GM12864 (cell line): ENCODE results near the gene LMTK3.

Source experiments
- DNase-seq: peaks from one replicate; pipeline ENCODE4 v3.0.0-alpha.2; 2011; ENCODE audit warnings: low read depth
- H3K4me3 ChIP-seq: 2 replicates; pipeline ENCODE4 v1.5.1; 2011; ENCODE audit warnings: mild to moderate bottlenecking, low read depth, low read length, control low read depth
- TF ChIP-seq, protein P1 (sequence below): IDR thresholded peaks from 2 replicates; pipeline ENCODE4 v1.5.1; 2011; ENCODE audit warnings: low read depth, mild to moderate bottlenecking, moderate library complexity, low read length, control low read depth, inconsistent platforms; ENCODE audit errors: missing control alignments

The LMTK3 gene

DNA sequence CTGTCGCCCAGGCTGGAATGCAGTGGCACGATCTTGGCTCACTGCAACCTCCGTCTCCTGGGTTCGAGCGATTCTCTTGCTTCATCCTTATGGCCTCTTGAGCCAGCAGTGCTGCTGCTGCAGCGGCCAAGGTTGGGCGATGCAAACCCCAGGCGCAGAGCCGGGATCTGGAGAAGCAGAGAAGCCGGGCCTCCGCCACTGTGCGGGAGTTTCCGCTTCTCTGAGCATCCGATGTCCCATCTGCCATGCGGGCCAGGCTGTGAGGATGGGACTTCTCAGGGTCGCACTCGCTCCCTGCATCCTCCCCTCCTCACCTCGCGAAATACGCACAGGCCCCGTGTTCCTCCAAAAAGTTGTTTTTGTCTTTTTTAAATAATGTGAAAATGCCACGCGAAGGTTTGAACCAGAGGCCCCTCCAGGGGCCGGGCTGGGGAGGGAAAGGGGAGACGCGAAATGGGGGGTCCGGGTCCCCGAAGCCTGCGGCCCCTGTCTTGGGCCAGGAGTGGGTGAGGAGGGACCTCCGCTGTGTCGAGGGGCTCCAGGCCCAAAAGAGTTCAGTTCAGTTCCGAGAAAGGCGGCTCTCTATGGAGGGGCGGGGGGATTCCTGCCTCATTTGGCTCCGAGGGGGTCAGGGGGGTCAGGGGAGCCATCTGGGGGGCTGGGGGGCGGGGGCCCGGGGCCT lies 26.6 kb downstream of the LMTK3 start:
- no peak for DNase-seq
- H3K4me3 ChIP-seq = no peak overlapping the region
- TF ChIP-seq, protein P1, sequence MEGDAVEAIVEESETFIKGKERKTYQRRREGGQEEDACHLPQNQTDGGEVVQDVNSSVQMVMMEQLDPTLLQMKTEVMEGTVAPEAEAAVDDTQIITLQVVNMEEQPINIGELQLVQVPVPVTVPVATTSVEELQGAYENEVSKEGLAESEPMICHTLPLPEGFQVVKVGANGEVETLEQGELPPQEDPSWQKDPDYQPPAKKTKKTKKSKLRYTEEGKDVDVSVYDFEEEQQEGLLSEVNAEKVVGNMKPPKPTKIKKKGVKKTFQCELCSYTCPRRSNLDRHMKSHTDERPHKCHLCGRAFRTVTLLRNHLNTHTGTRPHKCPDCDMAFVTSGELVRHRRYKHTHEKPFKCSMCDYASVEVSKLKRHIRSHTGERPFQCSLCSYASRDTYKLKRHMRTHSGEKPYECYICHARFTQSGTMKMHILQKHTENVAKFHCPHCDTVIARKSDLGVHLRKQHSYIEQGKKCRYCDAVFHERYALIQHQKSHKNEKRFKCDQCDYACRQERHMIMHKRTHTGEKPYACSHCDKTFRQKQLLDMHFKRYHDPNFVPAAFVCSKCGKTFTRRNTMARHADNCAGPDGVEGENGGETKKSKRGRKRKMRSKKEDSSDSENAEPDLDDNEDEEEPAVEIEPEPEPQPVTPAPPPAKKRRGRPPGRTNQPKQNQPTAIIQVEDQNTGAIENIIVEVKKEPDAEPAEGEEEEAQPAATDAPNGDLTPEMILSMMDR = no peak

DNA sequence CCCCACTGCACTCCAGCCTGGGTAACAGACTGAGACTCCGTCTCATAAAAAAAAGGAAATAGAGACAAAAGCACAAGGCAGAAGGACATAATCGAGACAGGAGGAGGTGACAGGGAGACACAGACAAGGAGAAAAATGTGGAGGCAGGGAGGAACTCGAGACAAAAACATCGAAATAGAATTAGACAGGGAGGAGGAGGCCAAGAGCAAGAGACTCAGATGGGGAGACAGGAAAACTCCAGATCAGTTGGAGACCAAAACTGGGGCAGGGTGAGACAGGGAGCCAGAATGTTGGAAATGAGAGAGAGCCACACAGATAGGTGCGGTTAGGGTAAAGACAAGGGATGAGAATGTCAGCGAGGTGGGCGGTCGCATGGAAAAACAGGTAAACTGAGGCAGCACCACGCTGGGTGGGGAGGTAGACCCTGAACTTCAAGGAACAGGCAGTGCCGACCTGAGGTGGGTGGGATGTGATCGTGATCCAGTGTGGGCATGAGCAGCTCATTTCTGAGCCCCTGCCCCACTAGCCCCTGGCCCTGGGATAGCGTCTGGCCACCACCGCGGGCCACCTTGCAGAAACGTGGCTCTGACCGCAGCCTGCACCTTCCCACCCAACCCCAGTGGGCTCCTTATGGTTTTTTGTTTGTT lies 27.3 kb downstream of the LMTK3 start:
- TF ChIP-seq, protein P1 = no peak
- no peak overlapping the region for H3K4me3 ChIP-seq

DNA sequence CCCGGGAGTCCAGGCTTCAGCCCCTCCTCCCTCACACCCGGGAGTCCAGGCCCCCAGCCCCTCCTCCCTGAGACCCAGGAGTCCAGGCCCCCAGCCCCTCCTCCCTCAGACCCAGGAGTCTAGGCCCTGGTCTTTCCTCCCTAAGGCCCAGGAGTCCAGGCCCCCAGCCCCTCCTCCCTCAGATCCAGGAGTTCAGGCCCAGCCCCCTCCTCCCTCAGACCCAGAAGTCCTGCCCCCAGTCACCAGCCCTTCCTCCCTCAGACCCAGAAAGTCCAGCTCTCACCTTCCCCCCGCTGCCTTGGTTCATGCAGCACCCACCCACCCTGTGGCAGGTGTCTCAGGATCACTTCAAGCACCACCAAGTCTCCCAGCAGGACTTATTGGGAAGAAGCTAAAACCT lies 28.3 kb downstream of the LMTK3 start:
- H3K4me3 ChIP-seq = no peak overlapping the region
- DNase-seq = no peak
- TF ChIP-seq, protein P1 = no peak

More for the DNA sequence above, 27.3 kb downstream of the LMTK3 start:
- DNase-seq = no peak

DNA sequence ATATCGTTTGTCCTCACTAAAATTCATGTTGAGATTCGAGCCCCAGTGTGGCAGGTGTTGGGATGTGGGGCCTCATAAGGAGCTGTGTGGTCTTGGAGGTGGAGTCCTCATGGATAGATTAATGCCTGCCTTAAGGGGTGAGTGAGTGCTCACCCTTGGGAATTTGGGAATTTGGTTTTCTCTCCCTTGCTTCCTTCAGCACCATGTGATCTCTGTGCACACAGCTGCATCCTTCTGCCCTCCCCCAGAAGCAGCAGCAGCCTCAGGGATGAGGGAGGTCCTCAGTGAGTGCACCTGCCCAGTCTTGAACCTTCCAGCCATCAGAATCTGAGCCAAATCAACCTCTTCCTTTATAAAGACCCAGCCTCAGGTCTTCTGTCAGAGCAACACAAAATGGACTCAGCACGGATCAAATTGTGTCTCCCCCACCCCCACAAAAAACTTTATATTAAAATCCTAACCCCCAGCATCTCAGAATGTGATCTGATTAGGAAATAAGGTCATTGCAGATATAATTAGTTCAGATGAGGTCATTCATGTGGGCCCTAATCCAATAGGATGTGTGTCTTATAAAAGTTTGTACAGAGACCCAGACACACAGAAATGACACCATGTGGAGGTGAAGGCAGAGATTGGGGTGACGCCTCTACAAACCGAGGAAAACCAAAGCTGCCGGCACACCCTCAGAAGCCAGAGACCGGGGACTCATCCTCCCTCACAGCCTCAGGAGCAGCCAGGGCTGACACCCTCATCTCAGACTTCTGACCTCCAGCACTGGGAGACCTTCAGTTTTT lies 29.6 kb downstream of the LMTK3 start:
- H3K4me3 ChIP-seq = no peak overlapping the region
- TF ChIP-seq, protein P1 = no peak
- no peak for DNase-seq

DNA sequence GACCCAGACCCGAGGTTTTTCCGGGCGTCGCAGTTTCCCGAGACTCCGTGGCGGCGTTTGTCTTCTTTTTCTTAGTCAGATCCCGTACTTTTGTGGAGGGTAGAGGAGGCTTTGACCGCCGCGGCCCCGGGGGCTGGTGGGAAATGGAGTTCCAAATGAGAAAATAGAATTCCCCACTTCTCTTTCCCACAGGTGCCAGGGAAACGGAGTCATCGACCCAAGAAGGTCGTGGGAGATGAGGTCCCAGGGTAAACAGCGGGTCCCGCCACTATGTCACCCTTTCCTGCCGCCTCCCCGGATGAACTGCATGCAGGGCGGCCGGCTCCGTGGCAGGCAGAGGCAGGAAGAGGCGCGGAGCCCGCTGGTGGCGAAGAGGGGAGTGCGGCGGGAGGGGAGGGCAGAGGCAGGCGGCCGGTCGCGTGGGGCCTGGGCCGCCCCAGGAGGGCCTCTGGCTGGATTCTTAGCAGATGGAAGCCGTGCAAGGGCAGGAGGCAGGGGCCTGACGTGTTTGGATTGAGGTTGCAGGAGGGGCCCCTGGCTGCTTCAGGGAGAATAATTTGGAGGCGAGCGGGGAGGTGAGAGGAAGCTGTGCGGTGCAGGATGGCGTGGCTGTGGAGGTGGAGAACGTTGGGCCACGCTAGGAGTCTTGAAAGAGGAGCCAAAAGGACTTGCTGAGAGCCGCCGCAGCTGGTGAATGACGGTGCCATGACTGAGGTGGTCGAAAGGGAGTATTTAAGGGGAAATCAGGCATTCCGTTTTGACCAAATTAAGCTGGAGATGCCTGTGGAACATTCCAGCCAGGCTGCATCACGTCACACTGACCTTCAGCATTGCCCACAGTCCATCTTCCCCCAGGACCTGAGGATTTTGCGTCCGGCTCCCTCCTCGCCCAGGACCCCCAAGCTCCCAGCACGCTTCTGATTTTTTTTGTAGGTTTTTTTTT lies 30.8 kb downstream of the LMTK3 start:
- TF ChIP-seq, protein P1 = no peak
- DNase-seq = no peak
- no peak overlapping the region for H3K4me3 ChIP-seq

DNA sequence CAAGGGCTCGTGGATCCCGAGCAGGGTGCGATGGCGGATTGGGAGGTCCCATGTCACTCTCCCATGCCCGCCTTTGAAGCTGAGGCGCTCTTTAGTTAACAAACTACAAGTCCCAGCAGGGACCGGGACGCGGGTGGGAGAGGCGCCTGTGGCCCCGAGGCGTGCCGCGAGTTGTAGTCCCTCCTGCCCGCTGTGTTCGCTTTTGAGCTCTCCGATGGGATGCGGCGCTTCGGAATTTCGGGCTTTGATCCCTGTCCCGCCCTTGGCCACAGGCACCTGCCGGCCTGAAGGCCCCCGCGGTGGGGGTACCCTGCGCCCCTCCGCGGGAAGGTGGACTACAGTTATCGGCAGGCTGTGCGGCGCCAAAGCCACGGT lies 31.5 kb downstream of the LMTK3 start:
- TF ChIP-seq, protein P1 = no peak
- DNase-seq = no peak
- no peak overlapping the region for H3K4me3 ChIP-seq
